ENCODE results near the gene SMIM14.
A peak's percentile ranks its signal among the peaks of the same experiment; 100 is the strongest.

SMIM14 gene

DNA sequence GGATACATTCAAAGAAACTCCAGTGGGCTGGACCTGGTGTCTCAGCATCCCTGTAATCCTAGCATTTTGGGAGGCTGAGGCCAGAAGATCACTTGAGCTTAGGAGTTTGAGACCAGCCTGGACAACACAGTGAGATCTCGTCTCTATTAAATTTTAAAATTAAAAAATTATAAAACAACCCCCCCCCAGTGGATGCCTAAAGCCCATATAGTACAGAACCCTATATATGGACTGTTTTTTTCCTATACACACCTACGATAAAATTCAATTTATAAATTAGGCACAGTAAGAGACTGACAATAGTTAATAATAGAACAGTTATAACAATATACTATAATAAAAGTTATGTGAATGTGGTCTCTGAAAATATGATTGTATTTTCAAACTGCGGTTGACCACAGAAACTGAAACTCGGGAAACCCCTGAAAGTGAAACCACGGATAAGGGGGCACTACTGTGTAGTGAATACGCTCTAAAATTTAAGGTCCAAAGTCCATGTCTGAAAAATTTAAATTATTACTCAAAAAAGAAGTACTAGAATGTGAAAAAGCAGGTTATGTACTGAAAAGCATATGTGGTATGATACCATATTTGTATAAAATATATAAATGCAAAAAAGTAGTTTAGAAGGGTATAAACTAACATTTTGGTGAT is 2.0 kb downstream of the SMIM14 start:
- H2AFZ ChIP-seq (ENCODE audit: low read depth, low read length, severe bottlenecking) = no peak overlapping the region
- H3K9me2 ChIP-seq (replicated peaks; ENCODE audit: insufficient read depth, low read length) = no peaks in the 10 kb centered on the region
- no peaks in the 10 kb centered on the region for H3K79me2 ChIP-seq (ENCODE audit: insufficient read depth, low read length)
- no peaks in the 10 kb centered on the region for H4K20me1 ChIP-seq (ENCODE audit: low read depth, low read length)
- H3K4me2 ChIP-seq (ENCODE audit: low read depth, low read length, poor library complexity, severe bottlenecking) = peak overlapping the region; percentile 63
- H3K36me3 ChIP-seq (ENCODE audit: low read length) = no peaks in the 10 kb centered on the region
- peaks cover 66% of the 10 kb centered on the region for H3F3A ChIP-seq (ENCODE audit: insufficient read depth)
- peak overlapping the region; percentile 62 for H3K4me3 ChIP-seq (ENCODE audit: insufficient read depth, low read length, poor library complexity, severe bottlenecking)
- H3K9ac ChIP-seq (ENCODE audit: low read length) = peak overlapping the region; percentile 55; the same call in 1 of the 2 replicates
- H3K9me3 ChIP-seq (ENCODE audit: insufficient read depth, low read length) = no peaks in the 10 kb centered on the region
- H3K27ac ChIP-seq (ENCODE audit: low read depth, low read length) = no peak overlapping the region
- no peaks in the 10 kb centered on the region for H3K27me3 ChIP-seq (ENCODE audit: low read length)
- no peak for TF ChIP-seq EZH2phosphoT487 (conservative IDR thresholded peaks at IDR 0.05; ENCODE audit: low read length)
- TF ChIP-seq, protein P1, sequence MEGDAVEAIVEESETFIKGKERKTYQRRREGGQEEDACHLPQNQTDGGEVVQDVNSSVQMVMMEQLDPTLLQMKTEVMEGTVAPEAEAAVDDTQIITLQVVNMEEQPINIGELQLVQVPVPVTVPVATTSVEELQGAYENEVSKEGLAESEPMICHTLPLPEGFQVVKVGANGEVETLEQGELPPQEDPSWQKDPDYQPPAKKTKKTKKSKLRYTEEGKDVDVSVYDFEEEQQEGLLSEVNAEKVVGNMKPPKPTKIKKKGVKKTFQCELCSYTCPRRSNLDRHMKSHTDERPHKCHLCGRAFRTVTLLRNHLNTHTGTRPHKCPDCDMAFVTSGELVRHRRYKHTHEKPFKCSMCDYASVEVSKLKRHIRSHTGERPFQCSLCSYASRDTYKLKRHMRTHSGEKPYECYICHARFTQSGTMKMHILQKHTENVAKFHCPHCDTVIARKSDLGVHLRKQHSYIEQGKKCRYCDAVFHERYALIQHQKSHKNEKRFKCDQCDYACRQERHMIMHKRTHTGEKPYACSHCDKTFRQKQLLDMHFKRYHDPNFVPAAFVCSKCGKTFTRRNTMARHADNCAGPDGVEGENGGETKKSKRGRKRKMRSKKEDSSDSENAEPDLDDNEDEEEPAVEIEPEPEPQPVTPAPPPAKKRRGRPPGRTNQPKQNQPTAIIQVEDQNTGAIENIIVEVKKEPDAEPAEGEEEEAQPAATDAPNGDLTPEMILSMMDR (IDR thresholded peaks at IDR 0.05; ENCODE audit: insufficient read depth, low read length, poor library complexity, severe bottlenecking) = peak; percentile 12

DNA sequence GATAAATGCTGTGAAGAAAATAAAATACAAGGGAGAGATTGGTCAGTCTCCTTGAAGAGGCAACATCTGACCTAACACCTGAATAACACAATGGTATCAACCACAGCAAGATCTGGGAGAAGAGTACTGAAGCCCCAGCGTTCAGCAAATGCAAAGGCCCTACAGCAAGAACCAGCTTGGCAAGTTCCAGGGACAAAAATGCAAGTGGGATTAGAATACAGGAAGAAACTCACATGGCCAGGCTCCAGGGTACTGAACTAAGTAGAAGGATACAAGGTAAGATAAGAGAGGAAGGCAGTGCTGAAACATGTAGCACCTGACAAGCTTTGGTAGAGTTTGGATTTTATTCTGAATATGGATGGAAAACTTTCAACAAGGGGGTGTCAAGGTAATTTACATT is 3.6 kb downstream of the SMIM14 start:
- Histone ChIP-seq H4K20me1 (ENCODE audit: low read depth, low read length) (no peaks in the 10 kb centered on the region), H3K9me3 (ENCODE audit: insufficient read depth, low read length) (no peaks in the 10 kb centered on the region), H3F3A (ENCODE audit: insufficient read depth) (peaks cover 79% of the 10 kb centered on the region), H3K27ac (ENCODE audit: low read depth, low read length) (no peak overlapping the region), H3K27me3 (ENCODE audit: low read length) (no peaks in the 10 kb centered on the region), H3K36me3 (ENCODE audit: low read length) (no peaks in the 10 kb centered on the region), H3K4me2 (ENCODE audit: low read depth, low read length, poor library complexity, severe bottlenecking) (no peak overlapping the region), H3K9me2 (replicated peaks; ENCODE audit: insufficient read depth, low read length) (no peaks in the 10 kb centered on the region), H3K4me3 (ENCODE audit: insufficient read depth, low read length, poor library complexity, severe bottlenecking) (no peak overlapping the region), H3K9ac (ENCODE audit: low read length) (no peak overlapping the region), H3K79me2 (ENCODE audit: insufficient read depth, low read length) (no peaks in the 10 kb centered on the region), H2AFZ (ENCODE audit: low read depth, low read length, severe bottlenecking) (no peak overlapping the region)
- no peak for TF ChIP-seq EZH2phosphoT487 (conservative IDR thresholded peaks at IDR 0.05; ENCODE audit: low read length)
- TF ChIP-seq, protein P1 (IDR thresholded peaks at IDR 0.05; ENCODE audit: insufficient read depth, low read length, poor library complexity, severe bottlenecking) = no peak

DNA sequence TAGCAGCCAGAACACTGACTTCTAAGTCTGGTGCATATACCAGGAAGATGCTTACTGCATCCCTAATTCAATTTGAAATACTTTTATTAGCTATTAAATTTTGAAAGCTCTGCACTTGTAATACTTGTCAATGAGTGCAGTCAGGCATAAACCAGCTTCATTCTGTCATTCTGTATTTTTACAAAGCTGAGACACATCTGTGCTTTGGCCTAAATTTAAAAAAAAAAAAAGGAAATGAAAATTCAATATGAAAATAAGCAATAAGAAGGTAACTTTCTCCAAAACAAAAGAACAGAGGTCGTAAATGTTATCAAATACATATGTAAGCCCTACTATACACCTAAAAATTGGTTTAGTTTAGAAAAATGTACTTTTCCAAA is 7.0 kb downstream of the SMIM14 start:
- peak overlapping the region; percentile 96 for H3K27ac ChIP-seq (ENCODE audit: low read depth, low read length)
- TF ChIP-seq, protein P1 (IDR thresholded peaks at IDR 0.05; ENCODE audit: insufficient read depth, low read length, poor library complexity, severe bottlenecking) = no peak
- no peak for TF ChIP-seq EZH2phosphoT487 (conservative IDR thresholded peaks at IDR 0.05; ENCODE audit: low read length)
- H3K9me3 ChIP-seq (ENCODE audit: insufficient read depth, low read length) = no peaks in the 10 kb centered on the region
- no peak overlapping the region for H3K9ac ChIP-seq (ENCODE audit: low read length)
- H3K9me2 ChIP-seq (replicated peaks; ENCODE audit: insufficient read depth, low read length) = no peaks in the 10 kb centered on the region
- peak overlapping the region; percentile 7 for H3K4me3 ChIP-seq (ENCODE audit: insufficient read depth, low read length, poor library complexity, severe bottlenecking)
- peak overlapping the region; percentile 88 for H3K4me2 ChIP-seq (ENCODE audit: low read depth, low read length, poor library complexity, severe bottlenecking)
- peaks cover 90% of the 10 kb centered on the region for H3F3A ChIP-seq (ENCODE audit: insufficient read depth)
- H2AFZ ChIP-seq (ENCODE audit: low read depth, low read length, severe bottlenecking) = no peak overlapping the region
- H3K27me3 ChIP-seq (ENCODE audit: low read length) = no peaks in the 10 kb centered on the region
- H4K20me1 ChIP-seq (ENCODE audit: low read depth, low read length) = no peaks in the 10 kb centered on the region
- H3K36me3 ChIP-seq (ENCODE audit: low read length) = no peaks in the 10 kb centered on the region
- H3K79me2 ChIP-seq (ENCODE audit: insufficient read depth, low read length) = peaks cover 7% of the 10 kb centered on the region
